Stimulated activated CD4-positive, alpha-beta T cell treated with anti-CD3 and anti-CD28 coated beads, Interleukin-15, amount 100 ng/mL, for 48 hours (primary cell): ENCODE data around the gene CRACDL.

ENCODE experiments used
- DNase-seq, 2 donors: peaks; one replicate each; pipeline ENCODE4 v3.0.0-alpha.2; 2020; ENCODE audit warnings: low read depth in 2 of 2

CRACDL gene

DNA sequence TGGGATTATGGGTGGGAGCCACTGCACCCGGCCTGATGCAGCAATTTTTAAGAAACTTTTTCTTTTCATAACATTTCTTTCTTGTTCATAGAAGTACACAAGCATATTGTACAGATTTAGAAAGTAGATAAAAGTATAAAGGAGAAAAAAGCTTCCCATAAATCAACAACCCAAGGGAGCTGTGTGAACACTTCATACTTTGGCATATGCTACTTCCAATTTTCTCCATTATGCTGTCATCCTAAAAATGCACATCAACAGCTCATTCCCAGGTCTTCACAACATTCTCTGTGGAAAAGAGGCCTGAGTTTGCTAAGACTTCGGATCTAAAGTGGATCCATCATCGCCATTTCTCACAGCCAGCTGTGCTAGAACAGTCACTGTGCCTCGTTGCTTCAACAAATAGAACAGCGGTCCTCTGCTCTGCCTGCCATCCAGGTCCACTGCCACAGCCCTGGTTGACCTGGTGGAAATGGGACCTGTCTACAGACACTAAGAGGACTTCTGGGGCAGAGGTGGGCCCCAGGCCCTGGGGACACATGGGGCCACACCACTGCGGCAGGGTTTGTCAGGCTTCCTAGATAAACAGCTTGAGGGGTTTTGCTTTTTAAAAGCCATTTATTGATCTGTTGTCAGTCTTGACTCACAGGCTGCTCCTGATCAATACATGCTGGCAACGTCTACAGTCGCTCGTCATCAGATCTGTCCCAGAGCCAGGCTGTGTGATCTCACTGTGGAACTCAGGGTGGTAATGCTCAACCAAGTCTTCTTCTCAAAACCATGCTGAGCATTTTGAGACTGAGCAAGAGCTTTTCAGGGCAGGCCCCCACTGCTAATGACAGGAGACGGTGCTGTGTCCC lies 132.4 kb downstream of the CRACDL start:
- no peak for DNase-seq

DNA sequence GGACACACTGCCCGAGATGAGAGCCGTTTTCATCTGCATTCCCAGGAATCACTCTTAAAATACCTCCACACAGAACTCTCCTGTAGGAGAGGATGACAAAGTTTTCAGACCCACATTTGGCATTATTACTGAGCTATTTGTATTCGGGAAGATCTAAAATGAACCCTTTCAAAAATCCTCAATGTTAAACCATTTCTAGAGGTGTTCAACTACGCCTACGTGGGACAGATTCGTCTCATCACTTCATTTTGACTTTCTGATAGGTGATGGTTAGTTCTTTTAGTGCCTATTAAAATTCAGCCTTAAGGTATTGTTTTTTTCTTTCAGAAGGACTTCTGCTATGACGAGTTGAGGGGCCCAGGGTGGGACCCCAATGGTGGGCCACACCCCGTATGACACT lies 133.7 kb downstream of the CRACDL start:
- DNase-seq = no peak

GRCh38 chr2:98801921-98802321 lies 134.1 kb downstream of the CRACDL start:
- DNase-seq = no peak

DNA sequence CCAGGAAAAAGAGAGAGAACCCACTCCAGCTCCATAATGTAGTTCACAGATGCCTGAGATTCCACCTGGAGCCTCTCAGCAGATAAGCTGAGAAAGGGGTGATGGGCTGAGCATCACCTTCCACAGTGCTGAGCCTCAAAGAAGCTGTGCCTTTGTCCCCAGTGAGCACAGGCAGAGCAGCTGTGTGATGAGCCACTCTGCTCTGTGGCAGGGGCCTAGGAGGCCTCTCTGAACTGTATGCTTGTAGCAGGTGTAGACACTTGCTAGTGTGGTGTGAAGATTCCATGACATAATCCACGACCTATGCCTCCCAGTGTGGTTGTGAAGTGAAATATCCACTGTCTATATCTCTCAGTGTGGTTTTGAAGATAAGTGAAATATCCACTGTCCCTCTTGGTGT lies 134.7 kb downstream of the CRACDL start:
- DNase-seq = no peak

GRCh38 chr2:98800330-98801064 lies 135.5 kb downstream of the CRACDL start:
- no peak for DNase-seq

GRCh38 chr2:98799375-98800329 lies 136.4 kb downstream of the CRACDL start:
- DNase-seq = no peak

GRCh38 chr2:98796775-98797544 lies 139.1 kb downstream of the CRACDL start:
- no peak for DNase-seq

DNA sequence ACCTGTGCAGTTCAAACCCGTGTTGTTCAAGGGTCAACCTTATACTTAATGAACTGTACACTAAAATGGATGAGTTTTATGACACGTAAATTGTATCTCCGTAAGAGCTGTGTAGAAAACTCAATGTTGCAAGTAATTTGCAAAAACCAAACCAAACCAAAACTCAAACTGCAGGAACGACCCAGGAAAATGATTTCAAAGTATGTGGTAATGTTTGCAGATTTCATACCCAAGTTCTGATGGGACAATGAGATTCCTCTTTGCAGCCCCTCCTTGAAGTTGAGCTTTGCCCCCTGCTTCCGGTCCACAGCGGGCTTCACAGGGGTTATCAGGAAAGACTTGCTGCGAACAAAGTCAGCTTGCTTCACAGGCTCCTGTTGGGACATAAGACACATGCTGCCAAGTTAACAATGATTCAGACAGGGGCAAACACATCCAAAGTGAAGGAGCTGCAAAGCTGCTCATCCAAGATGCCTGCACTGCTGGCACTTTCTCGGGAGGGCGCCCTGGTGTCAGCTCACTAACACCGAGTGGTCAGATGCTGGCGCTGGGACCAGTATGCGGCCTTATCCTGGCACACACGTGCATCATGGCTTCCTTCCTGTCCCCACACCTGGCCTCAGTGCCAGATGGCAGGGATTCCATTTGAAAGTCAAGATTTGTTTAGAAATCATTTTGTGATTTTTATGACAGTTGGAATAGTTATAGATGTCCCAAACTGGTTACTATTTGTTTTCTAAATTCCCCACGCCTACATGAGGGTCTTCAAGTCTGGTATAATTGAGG lies 139.9 kb downstream of the CRACDL start:
- DNase-seq = no peak

DNA sequence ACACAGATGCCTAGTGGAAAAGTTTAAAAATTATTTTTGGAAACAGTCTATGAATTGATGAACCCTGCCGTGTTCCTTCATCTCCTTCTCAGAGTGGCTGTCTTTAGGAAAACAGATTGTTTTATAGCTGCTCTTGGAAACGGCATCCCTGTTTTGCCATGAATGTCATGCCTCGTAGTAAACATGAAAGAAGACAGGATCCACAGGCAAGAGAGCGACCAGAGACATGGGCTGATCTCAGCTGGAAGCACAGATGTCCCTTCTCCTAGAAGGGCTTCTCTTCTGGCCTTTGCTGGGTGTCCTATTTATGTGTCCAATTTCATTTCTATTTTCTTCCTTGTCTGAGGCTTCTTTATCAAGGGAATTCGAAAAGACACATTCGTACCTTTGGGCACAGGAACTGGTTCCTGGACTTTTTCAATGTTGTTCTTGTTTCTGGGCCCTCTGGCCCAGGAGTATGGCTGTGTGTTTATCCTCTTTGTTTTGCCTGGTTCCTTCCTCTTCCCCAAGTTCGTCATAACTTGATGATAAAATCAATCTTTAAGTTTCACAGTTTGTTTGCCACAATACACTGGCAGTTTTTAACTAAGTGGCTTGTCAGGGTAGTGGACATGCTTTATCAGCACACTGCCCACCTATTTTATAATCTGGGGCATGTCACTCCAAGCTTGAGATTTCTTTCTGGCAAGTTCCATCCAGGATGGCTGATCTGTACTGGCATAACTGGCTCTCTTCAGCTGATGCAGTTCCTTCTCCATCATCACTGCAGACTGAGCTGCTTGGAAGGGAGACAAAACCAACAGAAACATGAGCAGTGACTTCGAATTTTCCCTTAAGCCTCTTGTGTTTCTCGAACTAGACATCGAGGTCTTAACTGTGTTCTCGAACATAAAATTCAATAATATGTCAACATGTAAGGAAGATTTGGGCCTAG lies 141.9 kb downstream of the CRACDL start:
- DNase-seq = no peak

DNA sequence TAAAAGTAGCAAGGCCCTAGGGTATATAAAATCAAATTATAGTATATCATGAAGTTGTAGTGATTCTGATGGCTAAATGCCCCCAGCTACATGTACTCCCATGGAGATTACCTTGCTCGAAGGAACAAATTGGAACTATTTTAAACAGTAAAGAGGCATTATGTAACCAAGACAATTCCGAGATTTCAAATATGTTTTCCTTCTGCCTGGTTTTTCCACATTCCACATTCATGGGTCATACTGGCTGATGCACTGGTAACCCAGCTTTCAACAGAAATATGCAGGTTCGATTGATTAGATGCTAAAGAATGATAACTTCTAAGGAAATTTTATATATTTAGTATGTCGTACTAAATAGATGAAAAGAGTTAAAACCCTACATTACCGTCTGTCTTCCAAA lies 142.8 kb downstream of the CRACDL start:
- no peak for DNase-seq

DNA sequence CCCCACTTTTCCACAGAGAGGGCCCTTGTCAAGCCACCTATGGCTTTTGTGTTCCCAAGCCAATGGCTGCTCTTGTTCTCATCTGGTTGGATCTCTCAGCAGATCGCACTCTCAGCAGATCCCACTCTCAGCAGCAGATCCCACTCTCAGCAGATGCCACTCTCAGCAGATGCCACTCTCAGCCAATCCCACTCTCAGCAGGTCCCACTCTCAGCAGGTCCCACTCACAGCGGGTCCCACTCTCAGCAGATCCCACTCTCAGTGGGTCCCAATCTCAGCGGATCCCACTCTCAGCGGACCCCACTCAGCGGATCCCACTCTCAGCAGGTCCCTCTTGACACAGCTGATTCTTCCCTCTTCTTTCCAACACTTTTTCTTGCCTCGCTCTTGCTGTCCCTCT lies 145.8 kb downstream of the CRACDL start:
- DNase-seq = no peak

DNA sequence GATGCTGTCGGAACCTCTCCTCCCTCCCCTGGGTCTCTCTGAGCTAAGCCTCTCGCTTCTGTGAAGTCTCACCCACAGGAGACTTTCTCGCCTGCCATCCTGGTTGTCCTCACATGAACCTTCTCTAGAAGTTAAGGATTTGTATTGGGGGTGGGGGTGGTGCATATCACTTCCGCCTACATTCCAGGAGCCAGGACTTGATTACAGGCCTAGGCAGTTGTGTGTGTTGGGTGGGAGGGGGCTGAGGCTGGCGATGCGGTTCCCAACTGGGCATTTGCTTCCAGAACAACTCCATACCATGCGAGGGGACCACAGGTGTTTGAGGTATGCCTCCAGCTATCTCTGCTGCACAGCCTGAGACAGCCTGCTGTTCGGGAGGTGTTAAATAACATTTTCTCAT lies 148.3 kb downstream of the CRACDL start:
- no peak for DNase-seq

DNA sequence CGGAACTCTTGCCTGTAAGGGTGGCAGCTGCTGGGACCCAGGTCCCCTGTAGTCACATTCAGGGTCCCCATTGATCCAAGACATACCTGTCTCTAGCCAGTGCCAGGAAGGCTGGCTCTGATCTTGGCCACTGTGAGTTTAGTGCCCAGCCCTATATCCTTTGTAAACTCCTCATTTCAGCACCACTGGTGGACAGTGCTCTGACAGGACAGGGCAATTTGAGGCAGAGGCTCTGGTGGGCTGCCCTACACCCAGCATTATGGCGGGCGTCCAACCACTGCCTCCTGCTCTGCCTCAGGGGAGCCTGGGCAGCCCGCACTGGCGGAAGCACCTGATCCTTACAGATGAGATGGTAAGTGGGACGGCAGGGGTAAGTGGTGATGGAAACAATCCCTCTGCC lies 149.8 kb downstream of the CRACDL start:
- no peak for DNase-seq

GRCh38 chr2:98782570-98782969 lies 153.5 kb downstream of the CRACDL start:
- DNase-seq = no peak

- no peak for DNase-seq
These were observed 154.2 kb downstream of the CRACDL start for GRCh38 chr2:98781822-98782221.

DNA sequence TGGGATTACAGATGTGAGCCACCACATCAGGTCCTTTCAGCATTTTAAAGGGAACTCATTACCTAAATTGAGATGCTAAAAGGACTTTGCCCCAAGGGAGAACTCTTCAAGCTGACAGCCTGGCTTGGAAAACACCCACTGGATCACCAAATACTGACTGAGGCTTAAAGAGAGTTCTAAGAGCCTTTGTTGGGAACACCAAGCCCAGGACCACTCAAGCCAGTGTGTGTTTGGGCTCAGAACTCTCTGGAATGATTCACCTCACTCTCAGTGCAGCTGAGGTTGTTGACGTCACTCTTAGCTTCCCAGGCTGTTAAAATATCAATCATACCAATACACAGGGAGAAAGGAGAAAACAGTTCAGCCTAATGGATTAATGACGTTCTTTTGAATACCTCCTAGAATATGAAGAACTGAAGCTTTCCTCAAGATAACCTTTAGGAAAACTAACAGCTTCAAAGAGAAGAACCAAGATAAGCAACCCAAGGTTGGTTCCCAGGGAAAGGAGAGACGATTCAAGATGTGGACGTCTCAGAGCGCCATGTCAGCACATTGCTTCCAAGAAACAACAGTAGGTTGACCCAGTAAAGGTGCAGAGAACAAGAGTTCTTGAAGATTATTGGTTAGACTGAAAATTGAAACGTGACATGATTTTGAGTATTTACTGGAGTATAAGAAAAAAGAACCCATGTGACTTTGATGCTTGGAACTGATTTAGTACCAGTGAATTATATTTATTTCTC lies 157.1 kb downstream of the CRACDL start:
- no peak for DNase-seq

DNA sequence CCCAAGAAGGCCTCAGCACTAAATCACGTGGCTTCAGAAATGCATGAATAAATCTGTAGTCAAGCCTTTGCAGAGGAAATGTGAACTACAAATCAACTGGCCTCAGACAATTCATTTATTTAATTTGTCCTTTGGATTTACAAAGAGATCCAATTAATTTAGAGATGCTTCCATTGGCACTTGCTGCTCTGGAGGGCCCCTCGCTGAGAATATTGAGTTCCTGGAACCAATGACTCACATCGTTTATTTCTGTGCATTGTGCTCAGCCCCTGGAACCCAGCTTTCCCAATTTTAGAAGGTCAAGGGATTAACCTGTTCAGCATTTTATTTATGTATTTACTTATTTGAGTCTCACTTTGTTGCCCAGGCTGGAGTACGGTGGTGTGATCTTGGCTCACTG lies 157.9 kb downstream of the CRACDL start:
- DNase-seq = no peak

DNA sequence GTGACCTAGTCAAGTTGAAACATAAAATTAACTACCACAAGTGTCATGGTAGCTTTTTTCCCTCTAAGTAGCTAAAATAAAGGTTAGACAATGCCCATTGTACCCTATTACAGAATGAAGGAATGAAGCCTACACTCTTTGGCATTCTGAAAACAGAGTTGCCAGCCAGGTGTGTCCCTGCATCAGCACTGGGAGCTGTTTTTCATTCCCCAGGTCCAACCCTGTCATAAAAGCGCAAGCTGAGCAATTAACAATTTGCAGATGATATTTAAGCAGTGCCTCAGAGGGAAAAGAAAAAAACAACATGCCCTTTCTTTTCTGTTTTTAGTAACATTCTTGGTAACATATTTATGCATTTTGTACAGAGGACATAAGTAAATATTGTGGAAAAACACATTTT lies 158.3 kb downstream of the CRACDL start:
- DNase-seq = no peak

GRCh38 chr2:98777076-98777475 lies 158.9 kb downstream of the CRACDL start:
- DNase-seq = no peak
